Mesendoderm (in vitro differentiated cells): Measurements from ENCODE around the gene ZNRF1.

Experiments used
- DNase-seq: peaks from one replicate; pipeline ENCODE4 v3.0.0; 2013
- H2AK5ac ChIP-seq: 2 replicates; pipeline ENCODE4 v1.6.1; 2013; ENCODE audit warnings: low read length, inconsistent platforms
- H2BK120ac ChIP-seq: 2 replicates; pipeline ENCODE4 v1.6.1; 2013; ENCODE audit warnings: low read depth, mild to moderate bottlenecking, low read length, moderate library complexity, mixed read lengths
- H2BK15ac ChIP-seq: replicated peaks from 2 replicates; pipeline ENCODE4 v1.6.1; 2013; ENCODE audit warnings: low read depth, mild to moderate bottlenecking, moderate library complexity
- H2BK5ac ChIP-seq: 2 replicates; pipeline ENCODE4 v1.6.1; 2013; ENCODE audit warnings: low read length, inconsistent platforms
- H3K18ac ChIP-seq: 2 replicates; pipeline ENCODE4 v1.6.1; 2013; ENCODE audit warnings: mild to moderate bottlenecking, low read length, mixed read lengths
- H3K23ac ChIP-seq: one replicate; pipeline ENCODE4 v1.6.1; 2013; ENCODE audit warnings: low read length
- H3K27ac ChIP-seq: 2 replicates; pipeline ENCODE4 v1.5.1; 2013; ENCODE audit warnings: low read depth, mild to moderate bottlenecking, inconsistent platforms, low read length, moderate library complexity
- H3K27me3 ChIP-seq: 2 replicates; pipeline ENCODE4 v1.6.1; 2013; ENCODE audit warnings: low read length, control low read depth, mild to moderate bottlenecking, inconsistent platforms; ENCODE audit not compliant: insufficient read depth, poor library complexity
- H3K36me3 ChIP-seq: 2 replicates; pipeline ENCODE4 v1.6.1; 2013; ENCODE audit warnings: low read length, inconsistent platforms; ENCODE audit not compliant: control insufficient read depth, insufficient read depth
- H3K4ac ChIP-seq: one replicate; pipeline ENCODE4 v1.6.1; 2013; ENCODE audit warnings: low read depth, mild to moderate bottlenecking, low read length, moderate library complexity
- H3K4me1 ChIP-seq: 2 replicates; pipeline ENCODE4 v1.6.1; 2013; ENCODE audit warnings: low read depth, low read length, inconsistent platforms; ENCODE audit not compliant: control insufficient read depth
- H3K4me2 ChIP-seq: 2 replicates; pipeline ENCODE4 v1.6.1; 2013; ENCODE audit warnings: low read length
- H3K4me3 ChIP-seq: 2 replicates; pipeline ENCODE4 v1.5.1; 2013; ENCODE audit warnings: mild to moderate bottlenecking, low read length
- H3K56ac ChIP-seq: one replicate; pipeline ENCODE4 v1.6.1; 2013; ENCODE audit warnings: low read length
- H3K79me1 ChIP-seq: 2 replicates; pipeline ENCODE4 v1.6.1; 2013; ENCODE audit warnings: low read length, inconsistent platforms
- H3K79me2 ChIP-seq: 2 replicates; pipeline ENCODE4 v1.6.1; 2013; ENCODE audit warnings: mild to moderate bottlenecking, low read length; ENCODE audit not compliant: control insufficient read depth, insufficient read depth
- H3K9ac ChIP-seq: 2 replicates; pipeline ENCODE4 v1.6.1; 2013; ENCODE audit warnings: low read length, inconsistent platforms
- H4K5ac ChIP-seq: one replicate; pipeline ENCODE4 v1.6.1; 2013; ENCODE audit warnings: low read length
- H4K8ac ChIP-seq: one replicate; pipeline ENCODE4 v1.6.1; 2013; ENCODE audit warnings: low read depth, mild to moderate bottlenecking, control low read depth, low read length, moderate library complexity
- WGBS: extraction: QIAGEN DNeasy Blood & Tissue Kit; methylation state at CpG from one replicate; pipeline ENCODE4 v1.1.7; 2013; ENCODE audit warnings: low lambda C conversion rate, missing lambda C conversion rate; ENCODE audit not compliant: insufficient coverage; ENCODE audit errors: extremely low coverage; 5-methylcytosine and 5-hydroxymethylcytosine counted together

The ZNRF1 gene

DNA sequence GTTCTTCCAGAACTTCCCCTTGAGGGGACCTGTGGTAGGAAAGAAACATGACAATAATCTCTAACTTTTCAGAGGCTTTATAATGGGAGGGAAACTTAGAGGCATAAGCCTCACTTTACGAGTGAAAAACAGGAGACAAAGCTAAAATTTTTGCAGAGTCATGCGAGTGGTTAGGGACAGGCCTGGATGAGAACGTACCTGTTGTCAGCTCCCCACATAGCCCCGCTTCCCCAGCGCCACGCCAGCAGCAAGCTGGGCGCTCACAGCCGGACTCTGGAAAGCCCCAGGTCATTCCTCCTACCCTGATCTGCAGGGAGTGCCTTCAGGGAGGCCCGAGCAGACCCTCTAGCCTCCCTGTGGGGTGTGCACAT lies 64.1 kb downstream of the ZNRF1 start:
- Histone ChIP-seq H2BK120ac (no peak overlapping the region), H3K79me2 (peaks cover 42% of the 10 kb centered on the region), H3K9ac (no peak overlapping the region), H3K36me3 (no peaks in the 10 kb centered on the region), H2BK5ac (no peak overlapping the region), H3K27ac (no peak overlapping the region), H3K4me1 (peaks cover 6% of the 10 kb centered on the region), H4K8ac (no peak overlapping the region), H3K56ac (no peak overlapping the region), H3K4ac (no peak overlapping the region), H2AK5ac (no peak overlapping the region), H3K27me3 (no peaks in the 10 kb centered on the region), H3K18ac (no peak overlapping the region), H3K79me1 (peaks cover 30% of the 10 kb centered on the region), H2BK15ac (no peak overlapping the region), H3K4me2 (no peak overlapping the region), H4K5ac (no peak overlapping the region), H3K23ac (no peak overlapping the region), H3K4me3 (no peak overlapping the region)
- no peak for DNase-seq
- no CpG with 5 or more reads among the region's 9 CpGs for WGBS

DNA sequence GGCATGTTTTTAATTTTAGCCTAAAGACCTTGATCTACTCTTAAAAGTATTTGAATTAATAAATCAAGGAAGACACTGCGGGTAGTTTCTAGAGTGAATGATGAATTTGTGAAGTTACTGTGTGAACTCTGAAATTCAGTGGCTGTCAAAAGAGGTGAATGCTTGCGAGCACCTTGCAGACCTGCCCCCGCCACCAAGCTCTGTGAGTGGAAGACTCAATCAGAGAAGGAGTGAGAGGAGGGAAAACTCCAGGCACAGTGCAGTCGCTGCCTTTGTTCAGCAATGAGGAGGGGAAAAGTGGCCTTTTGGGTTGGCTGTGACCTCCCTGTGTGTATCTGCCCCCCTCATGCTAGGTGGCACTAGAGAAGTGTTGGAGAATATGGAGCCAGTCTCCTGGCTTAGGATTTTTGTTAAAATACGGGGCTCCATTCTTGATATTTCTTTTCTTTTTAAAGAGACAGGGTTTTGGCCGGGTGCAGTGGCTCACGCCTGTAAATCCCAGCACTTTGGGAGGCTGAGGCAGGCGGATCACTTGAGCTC lies 64.8 kb downstream of the ZNRF1 start:
- Histone ChIP-seq H3K4me1 (peaks cover 2% of the 10 kb centered on the region), H3K56ac (no peak overlapping the region), H4K8ac (no peak overlapping the region), H3K27me3 (no peaks in the 10 kb centered on the region), H2BK5ac (no peak overlapping the region), H3K79me1 (peaks cover 26% of the 10 kb centered on the region), H4K5ac (no peak overlapping the region), H3K4me3 (no peak overlapping the region), H2AK5ac (no peak overlapping the region), H3K4ac (no peak overlapping the region), H3K18ac (no peak overlapping the region), H2BK120ac (no peak overlapping the region), H3K79me2 (peaks cover 38% of the 10 kb centered on the region), H3K23ac (no peak overlapping the region), H2BK15ac (no peak overlapping the region), H3K36me3 (no peaks in the 10 kb centered on the region), H3K9ac (no peak overlapping the region), H3K4me2 (no peak overlapping the region), H3K27ac (no peak overlapping the region)
- WGBS, result no CpG with 5 or more reads among the region's 8 CpGs
- DNase-seq, result no peak

DNA sequence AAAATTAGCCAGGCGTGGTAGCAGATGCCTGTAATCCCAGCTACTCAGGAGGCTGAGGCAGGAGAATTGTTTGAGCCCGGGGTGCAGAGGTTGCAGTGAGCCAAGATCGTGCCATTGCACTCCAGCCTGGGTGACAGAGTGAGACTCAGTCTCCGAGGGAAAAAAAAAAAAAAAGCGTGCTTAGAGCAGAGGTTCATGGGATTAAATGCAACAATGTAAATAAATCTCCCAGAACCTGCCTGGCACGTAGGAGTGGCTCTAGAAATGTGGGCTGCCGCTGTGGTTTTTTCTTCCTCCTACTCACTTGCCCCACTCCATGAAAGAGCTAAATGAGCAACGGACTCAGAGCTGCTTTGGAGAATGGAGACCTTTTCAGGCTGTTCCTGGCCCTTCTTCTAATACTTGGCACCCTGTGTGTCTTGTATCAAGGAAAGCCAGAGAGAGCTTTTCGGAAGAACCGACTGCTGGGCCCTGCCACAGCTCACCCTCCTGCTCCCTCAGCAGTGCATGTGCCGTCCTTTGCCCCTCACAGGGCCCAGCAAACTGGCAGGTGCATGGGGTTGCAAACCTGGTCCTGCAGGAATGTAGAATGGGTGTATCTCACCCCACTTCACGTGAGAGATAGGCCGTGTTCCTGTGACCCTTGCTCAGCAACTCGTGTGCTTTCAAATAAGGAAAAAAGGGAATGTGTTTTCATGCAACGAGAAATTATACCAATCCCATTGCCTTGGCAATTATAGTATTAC lies 65.8 kb downstream of the ZNRF1 start:
- H3K56ac ChIP-seq, result no peak overlapping the region
- H3K4me2 ChIP-seq, result no peak overlapping the region
- H4K8ac ChIP-seq, result no peak overlapping the region
- H2BK120ac ChIP-seq, result no peak overlapping the region
- H4K5ac ChIP-seq, result no peak overlapping the region
- H2AK5ac ChIP-seq, result no peak overlapping the region
- H3K36me3 ChIP-seq, result no peaks in the 10 kb centered on the region
- peaks cover 35% of the 10 kb centered on the region for H3K79me2 ChIP-seq
- no peaks in the 10 kb centered on the region for H3K4me1 ChIP-seq
- no peak for DNase-seq
- no peak overlapping the region for H2BK5ac ChIP-seq
- H2BK15ac ChIP-seq, result no peak overlapping the region
- no peaks in the 10 kb centered on the region for H3K27me3 ChIP-seq
- no peak overlapping the region for H3K27ac ChIP-seq
- no CpG with 5 or more reads among the region's 15 CpGs for WGBS
- no peak overlapping the region for H3K9ac ChIP-seq
- peaks cover 26% of the 10 kb centered on the region for H3K79me1 ChIP-seq
- no peak overlapping the region for H3K4ac ChIP-seq
- H3K23ac ChIP-seq, result no peak overlapping the region
- no peak overlapping the region for H3K18ac ChIP-seq
- H3K4me3 ChIP-seq, result no peak overlapping the region

DNA sequence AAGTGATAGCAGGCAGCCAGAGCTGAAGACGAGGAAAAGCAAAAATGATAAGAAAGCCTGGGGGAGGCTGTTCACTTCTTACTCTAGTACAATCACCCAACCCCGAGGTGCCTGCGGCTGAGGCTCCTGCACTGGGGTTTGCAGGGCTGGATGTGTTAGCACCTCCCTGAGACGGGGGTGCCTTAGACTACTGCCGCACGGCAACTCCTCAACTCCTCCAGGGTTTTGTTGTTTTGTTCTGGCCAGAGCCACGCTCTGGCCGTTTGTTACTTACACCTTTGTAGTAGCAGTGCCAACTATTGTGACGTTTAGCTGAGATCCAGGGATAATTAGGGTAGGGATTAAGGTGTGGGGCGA lies 66.3 kb downstream of the ZNRF1 start:
- Histone ChIP-seq H2AK5ac (no peak overlapping the region), H3K4me3 (no peak overlapping the region), H3K23ac (no peak overlapping the region), H2BK5ac (no peak overlapping the region), H3K4me1 (peaks cover 2% of the 10 kb centered on the region), H2BK120ac (no peak overlapping the region), H3K36me3 (no peaks in the 10 kb centered on the region), H3K27me3 (no peaks in the 10 kb centered on the region), H4K8ac (no peak overlapping the region), H3K79me2 (peaks cover 33% of the 10 kb centered on the region), H3K9ac (no peak overlapping the region), H3K18ac (no peak overlapping the region), H3K56ac (no peak overlapping the region), H3K4me2 (no peak overlapping the region), H3K27ac (no peak overlapping the region), H2BK15ac (no peak overlapping the region), H3K4ac (no peak overlapping the region), H3K79me1 (peaks cover 30% of the 10 kb centered on the region), H4K5ac (no peak overlapping the region)
- no peak for DNase-seq
- WGBS, result 100% methylated on average over 2 of the region's 10 CpGs

DNA sequence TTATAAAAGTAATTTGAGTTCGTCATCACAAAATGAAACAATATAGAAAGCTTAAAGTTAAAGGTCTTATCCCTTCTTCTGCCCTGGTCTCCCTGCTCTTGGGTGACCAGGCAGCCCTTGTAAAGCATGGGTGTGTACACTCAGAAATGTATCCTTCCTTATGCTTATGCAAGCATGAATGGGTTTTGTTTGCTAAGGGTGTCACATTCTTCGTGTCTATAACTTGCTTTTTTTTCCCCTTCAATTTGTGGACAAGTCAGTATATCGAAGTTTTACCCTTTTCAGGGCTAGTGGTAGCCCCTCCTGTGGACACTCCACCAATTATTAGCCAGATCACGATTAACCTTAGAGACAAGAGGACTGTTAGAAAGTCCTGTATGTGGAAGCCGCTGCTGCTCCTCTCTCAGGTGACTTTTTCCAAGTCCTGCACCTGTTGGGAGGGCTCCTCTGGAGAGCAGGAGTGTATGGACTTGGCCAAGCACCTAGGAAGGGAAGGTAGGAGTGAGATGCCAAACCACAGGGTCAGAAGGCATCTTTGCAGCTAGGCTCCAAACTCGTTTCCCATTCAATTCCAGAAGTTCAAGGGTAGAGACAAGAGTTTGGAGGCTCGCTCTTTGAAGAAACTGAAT lies 66.8 kb downstream of the ZNRF1 start:
- Histone ChIP-seq H2BK120ac (no peak overlapping the region), H3K4ac (no peak overlapping the region), H2AK5ac (no peak overlapping the region), H3K23ac (no peak overlapping the region), H3K36me3 (no peaks in the 10 kb centered on the region), H2BK15ac (no peak overlapping the region), H3K9ac (no peak overlapping the region), H2BK5ac (no peak overlapping the region), H3K56ac (no peak overlapping the region), H3K27me3 (no peaks in the 10 kb centered on the region), H3K79me1 (peaks cover 32% of the 10 kb centered on the region), H3K18ac (no peak overlapping the region), H3K4me1 (peaks cover 2% of the 10 kb centered on the region), H4K8ac (no peak overlapping the region), H3K79me2 (peaks cover 32% of the 10 kb centered on the region), H3K27ac (no peak overlapping the region), H3K4me2 (no peak overlapping the region), H3K4me3 (no peak overlapping the region), H4K5ac (no peak overlapping the region)
- 100% methylated on average over 1 of the region's 7 CpGs for WGBS
- DNase-seq, result no peak
